Type B pancreatic cell (in vitro differentiated cells): ENCODE results near the gene CERS6. TPM values are rescaled to one million over a fixed set of nuclear protein-coding genes. Genes with fewer than 3 reads are reported as not detected.

Source experiments
- DNase-seq: peaks from one replicate; pipeline ENCODE4 v3.0.0; 2021; ENCODE audit warnings: mixed read lengths; ENCODE audit not compliant: unreplicated experiment; ENCODE audit errors: extremely low spot score
- H3K27ac Mint-ChIP-seq: 2 replicates; pipeline ENCODE4 v1.8.0; 2021; ENCODE audit warnings: mild to moderate bottlenecking, mixed read lengths
- H3K27me3 Mint-ChIP-seq: 2 replicates; pipeline ENCODE4 v1.8.0; 2021; ENCODE audit warnings: mixed read lengths
- H3K36me3 Mint-ChIP-seq: 2 replicates; pipeline ENCODE4 v1.8.0; 2021; ENCODE audit warnings: mixed read lengths
- H3K4me1 Mint-ChIP-seq: one replicate; pipeline ENCODE4 v1.8.0; 2021; ENCODE audit warnings: mixed read lengths; ENCODE audit not compliant: unreplicated experiment
- H3K4me3 Mint-ChIP-seq: 2 replicates; pipeline ENCODE4 v1.8.0; 2021; ENCODE audit warnings: mild to moderate bottlenecking, mixed read lengths
- H3K9me3 Mint-ChIP-seq: 2 replicates; pipeline ENCODE4 v1.8.0; 2021; ENCODE audit warnings: mixed read lengths
- total RNA-seq: library from RNA; stranded (reverse); gene quantifications from 2 replicates; pipeline ENCODE4 v1.2.1, GENCODE V29; 2021; ENCODE audit warnings: low replicate concordance
- TF ChIP-seq, protein P1 (sequence below): fragments of 200-600 bp; sonication (generic); conservative IDR thresholded peaks from 2 replicates; pipeline ENCODE4 v1.5.0; 2021; ENCODE audit warnings: antibody characterized with exemption, mild to moderate bottlenecking

The CERS6 gene
- total RNA-seq, 1 donor from 2014 or later, result 43.0 TPM

DNA sequence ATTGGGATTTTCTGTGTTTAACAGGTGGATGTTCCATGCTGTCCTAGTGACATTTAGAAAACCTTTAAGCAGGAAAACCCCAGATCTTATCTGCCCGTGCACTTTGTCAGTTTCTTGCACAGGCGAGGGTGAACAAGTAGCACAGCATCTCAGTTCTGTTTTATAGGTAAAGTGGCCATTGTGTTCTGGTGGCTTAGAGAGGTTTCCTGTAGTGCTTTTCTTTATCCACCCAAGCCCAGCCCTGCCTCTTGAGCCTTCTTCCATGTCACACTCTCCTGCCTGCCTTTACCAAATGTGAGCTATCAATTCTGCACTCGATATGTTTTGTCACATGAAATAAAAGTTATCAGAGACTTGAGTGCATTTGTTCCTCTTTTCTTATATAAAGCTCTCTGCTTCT lies 211.1 kb downstream of the CERS6 start:
- Mint-ChIP-seq H3K9me3 (no peaks in the 10 kb centered on the region), H3K27me3 (no peaks in the 10 kb centered on the region), H3K4me3 (no peak overlapping the region), H3K36me3 (peaks cover 12% of the 10 kb centered on the region), H3K27ac (no peak overlapping the region), H3K4me1 (peaks cover 2% of the 10 kb centered on the region)
- DNase-seq, result no peak
- TF ChIP-seq, protein P1, sequence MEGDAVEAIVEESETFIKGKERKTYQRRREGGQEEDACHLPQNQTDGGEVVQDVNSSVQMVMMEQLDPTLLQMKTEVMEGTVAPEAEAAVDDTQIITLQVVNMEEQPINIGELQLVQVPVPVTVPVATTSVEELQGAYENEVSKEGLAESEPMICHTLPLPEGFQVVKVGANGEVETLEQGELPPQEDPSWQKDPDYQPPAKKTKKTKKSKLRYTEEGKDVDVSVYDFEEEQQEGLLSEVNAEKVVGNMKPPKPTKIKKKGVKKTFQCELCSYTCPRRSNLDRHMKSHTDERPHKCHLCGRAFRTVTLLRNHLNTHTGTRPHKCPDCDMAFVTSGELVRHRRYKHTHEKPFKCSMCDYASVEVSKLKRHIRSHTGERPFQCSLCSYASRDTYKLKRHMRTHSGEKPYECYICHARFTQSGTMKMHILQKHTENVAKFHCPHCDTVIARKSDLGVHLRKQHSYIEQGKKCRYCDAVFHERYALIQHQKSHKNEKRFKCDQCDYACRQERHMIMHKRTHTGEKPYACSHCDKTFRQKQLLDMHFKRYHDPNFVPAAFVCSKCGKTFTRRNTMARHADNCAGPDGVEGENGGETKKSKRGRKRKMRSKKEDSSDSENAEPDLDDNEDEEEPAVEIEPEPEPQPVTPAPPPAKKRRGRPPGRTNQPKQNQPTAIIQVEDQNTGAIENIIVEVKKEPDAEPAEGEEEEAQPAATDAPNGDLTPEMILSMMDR, result no peak

DNA sequence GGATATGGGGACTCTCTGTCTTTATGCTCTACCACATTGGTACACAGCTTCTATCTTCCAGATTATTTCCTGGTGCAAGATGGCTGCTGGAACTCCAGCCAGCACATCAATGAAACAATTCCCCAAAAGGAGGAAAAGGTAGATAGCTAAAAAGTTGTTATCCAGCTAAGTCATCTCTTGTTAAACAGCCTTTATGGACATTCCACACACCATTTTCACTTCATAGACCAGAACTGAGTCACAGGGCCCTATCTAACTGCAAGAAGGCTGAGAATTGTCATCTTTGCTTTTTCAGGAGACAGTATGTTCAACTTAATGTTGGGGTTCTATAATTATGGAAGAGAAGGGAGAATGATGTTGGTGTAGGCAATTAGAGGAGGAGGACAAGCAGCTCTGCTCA lies 213.1 kb downstream of the CERS6 start:
- Mint-ChIP-seq H3K4me1 (no peaks in the 10 kb centered on the region), H3K27me3 (no peaks in the 10 kb centered on the region), H3K27ac (no peak overlapping the region), H3K4me3 (no peak overlapping the region), H3K9me3 (no peaks in the 10 kb centered on the region), H3K36me3 (peaks cover 12% of the 10 kb centered on the region)
- TF ChIP-seq, protein P1, result no peak
- DNase-seq, result no peak

DNA sequence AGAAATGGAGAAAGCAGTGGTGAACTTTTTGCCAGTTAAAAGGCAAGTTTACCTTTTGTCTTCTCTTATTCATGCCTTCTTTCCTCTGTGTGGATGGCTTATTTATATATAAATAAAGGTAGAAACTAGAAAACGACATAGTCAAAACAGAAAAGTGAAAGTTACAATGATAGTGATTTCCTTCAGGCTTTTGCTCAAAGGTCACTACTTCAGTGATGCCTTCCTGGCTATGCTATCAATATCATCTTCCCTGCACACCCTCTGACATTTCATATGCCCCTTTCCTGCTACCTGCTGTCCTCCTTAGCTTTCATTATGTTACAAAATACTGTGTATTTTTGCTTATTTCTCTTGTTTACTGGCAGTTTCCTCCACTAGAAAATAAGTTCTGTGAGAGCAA lies 214.4 kb downstream of the CERS6 start:
- Mint-ChIP-seq H3K27me3 (no peaks in the 10 kb centered on the region), H3K4me3 (no peak overlapping the region), H3K36me3 (peaks cover 11% of the 10 kb centered on the region)

DNA sequence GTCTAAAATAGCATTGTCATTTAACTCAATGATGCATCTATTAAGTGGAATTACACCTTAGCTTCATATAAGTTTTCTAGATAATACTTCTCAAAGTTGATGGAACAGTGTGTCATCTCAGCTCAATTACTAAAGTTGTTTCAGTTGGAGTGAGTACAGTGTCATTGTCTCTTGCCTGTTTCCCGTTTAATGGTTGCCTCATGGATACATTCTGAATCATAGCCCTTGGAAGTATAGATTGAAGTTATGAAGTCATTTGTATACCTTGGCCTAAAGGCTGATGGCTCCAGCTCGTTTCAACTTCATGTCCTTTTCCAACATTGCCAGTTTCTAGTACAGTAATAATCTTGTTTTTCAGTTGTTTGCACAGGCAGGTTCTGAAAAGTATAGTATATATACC lies 215.9 kb downstream of the CERS6 start:
- H3K4me1 Mint-ChIP-seq, result no peaks in the 10 kb centered on the region
- no peak for DNase-seq
- TF ChIP-seq, protein P1, result no peak
- H3K9me3 Mint-ChIP-seq, result no peaks in the 10 kb centered on the region
- H3K36me3 Mint-ChIP-seq, result peaks cover 8% of the 10 kb centered on the region
- H3K27ac Mint-ChIP-seq, result no peak overlapping the region
- H3K4me3 Mint-ChIP-seq, result no peak overlapping the region
- no peaks in the 10 kb centered on the region for H3K27me3 Mint-ChIP-seq

More for the DNA sequence above, 214.4 kb downstream of the CERS6 start:
- no peak for DNase-seq
- TF ChIP-seq, protein P1, result no peak
- no peaks in the 10 kb centered on the region for H3K9me3 Mint-ChIP-seq
- no peaks in the 10 kb centered on the region for H3K4me1 Mint-ChIP-seq
- H3K27ac Mint-ChIP-seq, result no peak overlapping the region

DNA sequence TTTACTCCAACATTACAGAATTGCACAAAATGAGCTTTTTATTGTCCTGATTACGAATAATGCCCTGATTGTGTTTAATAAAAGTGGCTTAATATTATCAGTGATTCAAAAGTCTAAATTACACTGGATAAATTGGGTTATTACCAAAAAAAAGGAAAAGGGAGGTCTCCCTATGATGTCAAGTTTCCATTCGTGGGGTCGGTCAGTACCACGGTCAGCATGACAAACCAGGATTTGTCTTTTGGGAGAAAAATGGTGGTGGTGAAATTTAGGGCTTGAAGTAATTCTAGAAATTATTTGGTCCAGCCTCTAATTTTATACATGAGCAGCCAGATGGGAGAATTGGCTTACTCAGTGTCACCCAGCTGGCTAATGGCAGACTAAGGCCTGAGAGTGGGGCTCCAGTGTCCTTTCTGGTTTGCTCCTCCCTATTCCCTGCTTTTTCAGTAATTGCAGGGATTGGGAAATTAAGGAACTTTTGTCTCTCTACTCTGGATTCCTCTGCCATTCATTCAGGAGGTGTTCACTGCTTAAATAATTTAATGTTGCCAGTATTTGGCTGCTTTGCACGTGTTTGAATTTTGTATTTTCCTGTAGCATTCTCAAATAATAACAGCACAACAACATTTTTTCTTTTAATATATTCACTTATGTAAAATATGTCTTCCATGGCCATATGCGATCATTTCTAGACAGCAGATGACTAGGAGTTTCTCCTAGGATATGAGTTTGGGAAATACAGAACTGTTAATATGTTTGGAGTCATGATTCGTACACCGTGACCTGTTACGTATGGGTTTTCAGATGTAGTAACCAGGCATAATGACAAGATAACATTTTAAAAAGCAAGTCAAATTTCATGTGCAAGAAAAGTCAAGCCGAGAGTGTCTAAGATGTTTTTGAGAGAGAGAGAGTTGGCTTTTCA lies 217.5 kb downstream of the CERS6 start:
- Mint-ChIP-seq H3K9me3 (no peaks in the 10 kb centered on the region), H3K4me1 (no peaks in the 10 kb centered on the region), H3K27ac (no peak overlapping the region), H3K4me3 (no peak overlapping the region), H3K36me3 (peaks cover 16% of the 10 kb centered on the region), H3K27me3 (no peaks in the 10 kb centered on the region)
- TF ChIP-seq, protein P1, result no peak
- DNase-seq, result no peak
